GM19328 (cell line): ENCODE measurements around the gene PDE2A.

ENCODE experiments used
- ATAC-seq: cut with Tn5 transposase; IDR thresholded peaks from one replicate; pipeline ENCODE4 v1.9.1; 2021; ENCODE audit warnings: mild to moderate bottlenecking, moderate library complexity; ENCODE audit not compliant: unreplicated experiment

Gene PDE2A

DNA sequence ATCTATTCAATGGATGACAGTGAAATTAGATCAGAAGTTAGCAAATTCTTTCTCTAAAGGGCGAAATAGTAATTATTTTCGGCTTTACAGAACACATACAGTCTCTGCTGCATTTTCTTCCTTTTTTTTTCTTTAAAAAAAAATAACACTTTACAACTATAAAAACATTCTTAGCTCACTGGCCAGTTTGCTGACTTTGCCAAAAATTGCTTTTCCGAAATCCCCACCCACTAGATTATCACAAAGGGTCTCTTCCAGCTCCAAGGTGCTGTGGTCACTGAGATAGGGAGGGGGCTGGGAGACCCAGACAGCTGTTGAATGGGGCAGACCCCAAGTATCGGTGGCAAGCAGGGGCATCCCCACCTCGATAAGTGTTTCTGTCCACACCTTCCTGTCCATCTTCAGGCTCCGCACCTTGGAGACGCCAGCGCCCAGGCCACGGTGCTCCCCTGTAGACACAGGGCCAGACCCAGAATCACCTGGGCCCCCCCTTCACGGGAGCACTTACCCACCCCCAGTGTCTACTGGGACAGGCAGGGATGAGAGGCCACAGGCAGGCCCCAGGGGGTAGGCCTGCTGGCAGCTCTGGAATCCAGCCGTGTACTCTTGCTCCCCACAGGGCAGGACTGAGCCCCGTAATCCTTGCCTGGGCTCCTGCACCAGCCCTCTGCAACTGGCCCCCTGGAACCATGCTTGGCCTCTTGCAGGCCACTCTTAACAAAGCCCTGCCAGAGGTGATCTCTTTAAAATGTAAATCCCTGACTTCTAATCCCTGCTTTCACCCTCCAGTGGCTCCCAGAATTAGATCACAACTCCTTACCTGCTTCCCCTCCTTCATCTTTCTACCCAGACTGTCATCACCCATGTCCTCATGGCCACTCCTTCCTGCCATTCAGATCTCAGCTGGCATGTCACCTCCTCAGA is 31.5 kb upstream of the PDE2A start:
- ATAC-seq: no peak

DNA sequence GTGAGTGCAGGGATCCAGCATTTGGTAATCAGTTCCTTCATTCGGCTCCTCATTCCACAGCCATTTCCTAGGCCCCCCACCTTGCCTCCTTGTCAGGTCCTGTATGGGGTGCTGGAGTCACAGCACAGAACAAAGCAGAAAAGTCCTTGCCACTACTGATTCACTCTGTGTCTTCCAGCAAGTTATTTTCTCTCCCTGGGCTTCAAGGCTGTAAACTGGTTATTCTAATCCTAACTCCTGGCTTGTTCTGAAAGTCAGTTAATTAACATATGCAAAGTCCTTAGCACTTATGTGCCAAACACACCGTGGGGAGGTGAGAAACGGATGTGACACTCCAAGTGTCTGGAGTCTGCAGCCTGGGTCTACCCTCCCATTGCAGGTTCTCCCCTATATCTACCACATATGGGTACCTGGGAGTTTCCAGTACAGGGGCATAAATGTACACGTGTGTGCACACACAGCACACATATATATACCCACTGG is 30.6 kb upstream of the PDE2A start:
- no peak for ATAC-seq

DNA sequence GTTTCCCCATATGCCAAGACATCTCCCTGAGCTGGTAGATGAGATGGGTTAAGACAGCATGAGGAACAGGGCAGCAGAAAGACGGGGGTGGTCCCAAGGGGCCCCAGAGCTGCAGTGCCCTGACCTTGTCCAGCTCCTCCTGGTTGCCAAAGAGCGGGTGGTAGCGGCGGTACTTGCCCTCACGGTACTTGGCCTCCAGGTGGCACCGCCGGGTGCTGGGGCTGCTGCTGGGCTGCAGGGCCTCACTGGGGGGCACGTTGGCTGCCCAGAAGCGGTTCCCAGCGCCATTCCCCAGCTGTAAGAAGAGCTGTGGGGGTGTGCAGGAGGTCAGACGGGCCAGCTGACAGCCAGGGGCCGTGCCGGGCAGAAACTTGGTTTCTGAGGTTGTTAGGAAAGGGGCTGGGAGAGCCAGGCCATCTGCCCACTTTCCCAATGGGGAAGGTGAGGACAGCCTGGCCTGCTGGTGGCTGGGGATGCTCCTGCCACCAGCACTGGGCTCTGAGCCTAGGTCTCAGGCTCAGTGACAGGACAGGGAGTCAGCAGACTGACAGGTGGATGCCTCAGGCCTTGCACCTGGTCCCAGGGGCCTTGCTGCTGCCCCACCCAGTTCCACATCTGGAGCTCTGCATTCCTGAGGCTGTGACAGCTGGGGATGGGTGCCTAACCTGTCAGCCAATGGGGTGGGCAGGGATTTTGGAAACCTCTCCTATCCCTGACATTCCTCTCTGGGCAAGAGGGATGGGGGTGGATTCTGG is 30.0 kb upstream of the PDE2A start:
- no peak for ATAC-seq

DNA sequence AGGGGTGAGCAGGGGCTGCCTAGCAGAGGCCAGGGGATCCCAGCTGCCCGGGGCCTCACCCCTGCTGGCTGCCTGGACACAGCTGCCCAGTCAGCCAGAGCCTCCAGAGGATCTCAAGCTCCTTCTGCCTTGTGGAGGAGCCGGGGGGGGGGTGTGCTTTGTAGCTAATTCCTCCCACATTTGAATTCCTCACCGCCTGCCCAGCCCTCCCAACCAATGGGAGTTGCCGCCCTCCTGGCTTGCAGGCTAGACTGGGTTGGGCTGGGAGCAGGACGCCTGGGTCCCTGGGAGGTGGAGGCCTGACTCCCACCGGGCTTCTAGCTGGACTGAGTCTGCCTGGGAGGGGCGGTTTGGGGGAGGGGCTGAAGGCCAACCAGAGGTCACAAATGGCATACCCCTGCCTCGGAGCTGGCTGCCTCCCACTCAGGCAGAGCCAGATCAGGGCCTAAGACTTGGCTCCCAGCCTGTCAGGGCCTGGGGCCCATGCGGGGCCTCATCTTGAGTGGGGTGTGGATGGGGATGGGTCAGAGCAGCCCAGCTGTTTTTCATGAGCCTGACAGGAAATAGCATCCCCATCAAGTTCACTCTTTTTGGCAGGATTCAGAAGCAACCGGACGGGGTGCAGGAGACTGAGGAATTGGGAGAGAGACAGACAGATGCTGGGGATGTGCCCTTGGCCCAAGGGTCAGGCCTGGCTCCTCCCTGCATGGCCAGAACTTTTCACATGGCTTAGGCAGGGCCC is 29.2 kb upstream of the PDE2A start:
- no peak for ATAC-seq

DNA sequence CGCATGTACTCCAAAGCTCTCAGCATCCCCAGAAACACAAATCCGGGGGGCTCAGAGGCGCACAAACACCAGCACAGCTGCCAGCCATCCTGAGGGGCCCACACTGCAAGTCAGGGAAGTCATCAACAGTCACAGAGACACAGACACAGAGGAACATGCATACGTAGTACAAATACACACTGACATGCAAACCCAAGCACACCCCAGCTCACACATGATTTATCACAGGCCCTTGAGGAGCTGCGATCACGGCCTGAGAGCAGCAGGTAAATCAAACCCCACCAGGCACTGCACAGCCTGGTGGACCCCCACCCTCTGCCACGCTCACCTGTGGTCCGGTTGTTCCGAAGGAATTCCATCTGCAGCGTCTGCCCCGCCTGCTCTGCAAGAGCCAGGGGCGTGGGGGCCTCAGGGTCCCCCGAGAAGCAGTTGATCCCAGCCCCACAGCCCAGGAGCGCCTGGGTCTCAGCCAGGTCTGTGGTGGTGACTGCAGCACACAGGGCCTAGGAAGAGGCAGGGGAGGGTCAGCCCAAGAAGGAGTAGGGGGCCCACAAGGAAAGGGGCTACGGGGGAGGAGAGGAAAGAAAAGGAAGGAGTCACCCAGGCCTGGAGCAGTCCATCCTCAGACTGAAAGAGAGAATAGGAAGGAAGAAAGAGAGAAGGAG is 28.5 kb upstream of the PDE2A start:
- no peak for ATAC-seq

DNA sequence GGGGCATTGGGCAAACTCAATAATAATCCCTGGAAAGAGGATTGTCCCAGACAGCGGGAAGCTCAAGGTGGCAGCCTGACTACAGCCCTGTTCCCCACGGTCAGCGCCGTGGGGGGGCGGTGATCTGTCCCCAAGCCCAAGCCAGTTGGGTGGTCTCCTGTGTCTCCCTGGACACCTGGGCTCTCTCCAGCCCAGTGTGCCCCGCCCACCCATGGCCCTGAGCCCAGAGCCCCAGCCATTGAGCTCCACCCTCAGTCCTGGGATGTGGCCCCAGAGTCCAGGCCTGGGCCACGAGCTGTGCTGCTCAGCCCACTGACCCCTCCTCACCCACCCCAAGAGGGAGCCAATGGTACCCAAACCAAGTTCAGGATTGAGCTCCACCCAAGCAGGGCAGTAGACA is 27.9 kb upstream of the PDE2A start:
- no peak for ATAC-seq

DNA sequence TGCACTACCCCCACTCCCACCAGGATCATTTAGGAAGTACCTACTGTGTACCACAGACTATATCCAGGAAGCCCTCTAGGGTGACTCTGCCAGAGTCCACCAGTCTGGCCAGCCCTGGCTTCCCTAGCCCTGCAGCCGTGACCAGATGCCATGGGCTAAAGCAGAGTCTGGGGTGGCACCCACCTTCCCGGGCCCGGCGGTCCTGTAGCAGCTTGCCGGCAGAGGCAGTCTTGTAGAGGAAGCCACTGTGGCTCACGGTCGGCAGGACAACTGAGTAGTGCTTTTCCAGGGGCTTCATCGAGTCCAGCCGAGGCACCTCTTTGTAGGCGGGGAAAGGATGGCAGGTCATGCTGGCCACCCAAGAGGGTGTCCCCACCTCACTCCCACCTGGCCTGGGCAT is 27.2 kb upstream of the PDE2A start:
- ATAC-seq: no peak

DNA sequence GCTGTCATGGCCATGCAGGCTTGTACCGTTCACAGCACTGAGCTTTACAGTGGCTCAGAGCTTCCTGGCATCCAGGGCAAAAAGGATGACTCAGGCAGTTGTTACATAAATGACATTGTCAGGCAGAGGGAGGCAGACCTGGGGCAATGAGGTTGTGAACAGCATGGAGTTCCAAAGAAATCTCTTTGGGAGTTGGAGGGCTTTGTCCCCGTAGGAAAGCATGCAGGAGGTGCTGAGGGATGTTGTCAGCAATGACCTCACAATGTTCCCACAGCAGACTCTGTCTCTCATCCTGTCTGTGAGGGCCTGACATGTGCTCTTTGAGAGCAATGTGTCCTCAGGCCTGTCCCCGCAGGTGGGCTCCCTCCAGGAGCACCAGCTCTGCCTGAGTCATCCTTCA is 25.9 kb upstream of the PDE2A start:
- ATAC-seq: no peak

DNA sequence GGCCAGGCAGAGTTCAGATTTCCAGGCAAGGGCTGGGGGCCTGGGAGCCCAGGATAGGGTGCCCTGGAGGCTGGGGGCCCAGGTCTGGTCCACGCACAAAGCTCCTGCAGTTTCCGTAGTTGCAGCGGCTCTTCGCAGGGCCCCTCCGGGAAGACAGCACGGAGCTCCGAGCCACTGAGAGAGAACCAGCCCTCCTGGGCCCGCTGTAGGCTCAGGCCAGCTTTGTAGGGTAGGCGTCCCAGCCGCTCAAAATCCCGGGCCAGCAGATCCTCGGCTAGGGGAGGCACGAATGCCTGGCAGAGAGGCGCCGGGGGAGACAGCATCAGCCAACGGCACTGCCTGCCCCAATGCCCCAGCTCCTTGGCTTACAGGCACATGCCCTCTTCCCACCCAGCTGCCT is 23.6 kb upstream of the PDE2A start:
- no peak for ATAC-seq

DNA sequence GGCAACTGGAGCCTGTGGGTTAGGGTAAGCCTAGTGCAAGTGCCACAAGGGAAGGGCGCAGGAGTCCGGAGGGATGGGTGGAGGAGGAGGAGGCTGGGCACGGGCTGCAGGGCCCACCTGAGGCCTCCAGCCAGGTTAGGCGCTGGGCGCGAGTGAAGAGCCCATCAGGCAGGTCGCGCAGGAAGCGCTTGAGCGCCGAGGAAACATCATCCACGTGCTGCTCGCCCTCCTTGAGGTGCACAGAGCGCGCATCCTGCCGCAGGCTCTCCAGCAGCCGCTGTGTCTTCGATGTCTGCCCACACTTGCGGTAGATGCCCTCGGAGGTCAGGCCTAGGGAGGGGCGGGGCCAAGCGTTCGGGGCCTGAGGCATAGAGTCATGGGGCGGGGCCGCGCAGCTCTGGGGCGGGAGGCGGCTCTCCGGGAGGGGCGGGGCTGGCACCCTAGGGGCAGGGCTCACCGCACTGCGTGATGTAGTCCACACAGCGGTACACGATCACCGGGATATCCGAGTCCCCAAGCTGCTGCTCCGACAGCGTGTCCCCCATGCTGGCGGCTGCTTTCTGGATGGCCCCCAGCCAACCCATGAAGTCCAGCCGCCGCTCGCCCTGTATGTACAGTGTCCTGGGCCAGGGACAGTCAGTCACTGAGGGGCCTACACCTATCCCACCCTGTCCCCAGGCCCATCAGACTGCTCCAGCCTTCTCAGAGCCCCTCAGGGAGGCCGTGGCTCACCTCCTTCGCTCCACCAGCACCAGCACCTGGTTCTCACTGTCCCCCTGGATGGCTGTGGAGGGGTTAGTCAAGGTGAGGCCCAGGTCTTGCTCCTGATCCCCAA is 22.9 kb upstream of the PDE2A start:
- no peak for ATAC-seq

DNA sequence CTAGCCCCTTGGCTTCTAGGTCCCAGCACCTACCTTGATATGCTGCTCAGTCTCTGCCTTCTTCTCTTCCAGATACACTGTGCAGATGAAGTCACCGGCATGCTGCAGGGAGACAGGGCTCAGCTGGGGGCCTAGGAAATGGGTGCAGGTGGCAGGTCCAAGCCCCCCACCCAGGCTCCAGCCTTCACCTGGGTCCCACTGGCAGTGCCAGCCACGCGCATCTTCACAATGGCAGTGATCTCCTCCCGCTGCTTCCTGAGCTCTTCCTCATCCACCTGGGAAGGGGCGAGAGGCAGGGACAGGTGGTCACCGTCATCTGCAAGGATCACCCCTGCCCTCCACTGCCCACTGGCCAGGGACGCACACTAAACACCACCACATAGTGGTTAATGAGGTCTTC is 21.1 kb upstream of the PDE2A start:
- no peak for ATAC-seq

DNA sequence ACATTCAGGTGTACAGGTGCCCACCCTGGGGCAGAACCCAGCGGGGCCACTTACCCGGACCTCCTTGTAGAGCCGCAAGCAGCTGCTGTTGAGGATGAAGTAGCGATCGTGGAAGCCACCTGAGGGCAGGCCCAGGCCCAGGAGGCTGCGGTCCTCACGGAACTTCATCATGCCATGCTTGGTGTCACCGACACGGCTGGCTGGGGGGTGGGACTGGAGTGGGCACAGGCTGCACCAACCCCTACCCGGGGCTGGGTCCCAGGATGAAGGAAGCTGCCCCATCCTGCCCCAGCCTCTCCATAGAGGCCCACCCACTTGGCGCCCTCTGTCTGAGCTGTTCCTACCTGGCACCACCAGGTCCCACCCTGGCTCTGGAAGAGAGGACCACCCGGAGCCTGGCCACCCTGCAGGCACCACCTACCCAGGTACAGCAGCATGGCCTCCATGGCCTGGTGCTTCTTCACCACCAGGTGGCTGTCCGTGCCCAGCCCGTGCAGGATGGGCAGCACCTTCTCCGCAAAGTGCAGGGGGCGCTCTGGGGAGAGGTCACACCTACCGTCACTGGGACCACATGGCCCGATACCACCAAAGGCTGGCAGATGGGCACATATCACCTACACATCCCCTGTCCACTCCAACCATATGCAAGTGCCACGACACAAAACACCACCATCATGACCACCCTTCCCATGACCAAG is 19.2 kb upstream of the PDE2A start:
- no peak for ATAC-seq

DNA sequence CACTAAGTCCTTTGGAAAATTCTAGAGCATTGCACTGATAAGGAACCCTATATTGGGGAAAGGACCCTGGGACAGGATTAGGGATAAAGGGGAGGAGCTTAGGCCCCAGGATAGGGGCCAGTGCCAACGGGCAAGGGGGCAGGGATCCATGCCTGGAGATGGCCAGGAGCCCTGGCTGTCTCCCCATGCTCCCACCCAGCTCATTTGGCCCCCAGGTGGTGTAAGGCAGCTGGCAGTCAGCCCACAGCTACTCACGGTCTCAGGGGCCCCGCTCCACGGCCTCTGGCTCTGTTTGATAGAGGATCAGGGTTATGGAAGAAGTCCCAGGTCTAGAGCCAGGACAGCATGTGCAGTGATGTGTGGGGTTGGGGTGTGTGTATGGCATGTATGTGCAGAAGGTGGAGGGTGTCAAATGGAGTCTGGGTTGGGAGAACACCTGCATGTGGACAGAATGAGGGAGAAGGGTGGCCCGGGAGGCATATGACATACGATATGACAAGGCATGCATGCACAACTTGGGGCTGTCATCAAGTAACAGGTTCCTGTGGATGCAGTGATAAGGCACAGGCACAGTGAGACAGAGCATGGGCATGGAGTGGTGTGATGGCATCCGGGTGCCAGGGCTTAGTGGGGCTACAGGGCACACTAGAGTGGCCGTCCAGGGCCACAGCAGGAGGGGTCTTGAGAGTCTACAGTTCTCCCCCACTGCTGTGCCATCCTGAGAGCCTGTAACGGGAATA is 18.4 kb upstream of the PDE2A start:
- no peak for ATAC-seq

DNA sequence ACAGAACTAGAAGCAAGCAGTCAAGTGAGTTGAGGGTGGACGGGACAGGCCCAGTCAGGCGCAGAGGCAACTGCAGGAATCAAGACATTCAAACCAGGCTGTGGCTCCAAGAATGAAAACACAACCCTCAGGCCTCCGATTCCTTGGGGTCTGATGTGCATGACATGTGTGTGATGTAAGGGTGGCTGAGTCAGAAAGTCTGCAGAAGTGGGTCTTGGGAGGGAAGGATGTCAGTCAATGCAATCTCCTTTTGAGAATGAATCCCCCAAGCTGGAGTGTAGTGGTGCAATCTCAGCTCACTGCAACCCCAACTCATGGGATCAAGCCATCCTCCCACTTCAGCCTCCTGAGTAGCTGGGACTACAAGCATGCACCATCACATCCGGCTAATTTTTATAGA is 15.9 kb upstream of the PDE2A start:
- no peak for ATAC-seq

DNA sequence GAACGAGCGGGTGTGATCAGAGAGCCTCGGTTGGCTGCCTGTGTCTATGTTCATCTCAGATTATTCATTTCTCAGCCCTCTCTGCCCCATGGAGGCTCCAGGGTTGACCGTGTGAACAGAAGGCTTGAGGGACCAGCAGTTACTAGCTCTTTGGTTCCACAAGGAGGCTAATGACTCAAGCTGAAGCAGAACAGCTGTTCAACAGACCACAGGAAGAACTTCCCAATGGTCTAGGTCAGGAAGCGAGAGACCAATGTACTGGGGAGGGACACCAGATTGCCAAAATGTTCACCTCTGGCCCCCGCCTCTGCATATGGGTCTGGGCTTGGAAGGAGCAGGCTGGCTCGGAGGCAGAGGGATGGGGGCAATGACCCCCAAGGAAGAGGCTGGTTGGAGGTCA is 14.7 kb upstream of the PDE2A start:
- ATAC-seq: no peak

DNA sequence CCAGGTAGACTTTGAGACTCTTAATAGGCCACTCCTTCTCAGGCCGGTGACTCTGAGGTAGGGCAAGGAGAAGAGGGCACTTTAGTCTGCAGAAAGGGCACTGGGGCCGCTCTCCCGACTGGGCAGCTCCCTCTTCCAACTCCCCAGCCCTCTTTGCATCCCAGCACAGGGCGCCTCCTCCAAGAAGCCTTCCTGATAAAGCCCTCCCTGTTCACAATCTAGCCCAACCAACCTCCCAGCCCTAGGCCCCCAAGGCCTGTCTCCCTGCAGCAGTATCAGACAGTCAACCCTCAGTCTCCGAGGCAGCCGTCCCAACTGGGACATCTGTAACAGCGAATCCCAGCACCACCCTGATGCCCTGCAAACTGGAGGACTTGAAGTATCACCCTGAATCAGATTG is 14.3 kb upstream of the PDE2A start:
- no peak for ATAC-seq

DNA sequence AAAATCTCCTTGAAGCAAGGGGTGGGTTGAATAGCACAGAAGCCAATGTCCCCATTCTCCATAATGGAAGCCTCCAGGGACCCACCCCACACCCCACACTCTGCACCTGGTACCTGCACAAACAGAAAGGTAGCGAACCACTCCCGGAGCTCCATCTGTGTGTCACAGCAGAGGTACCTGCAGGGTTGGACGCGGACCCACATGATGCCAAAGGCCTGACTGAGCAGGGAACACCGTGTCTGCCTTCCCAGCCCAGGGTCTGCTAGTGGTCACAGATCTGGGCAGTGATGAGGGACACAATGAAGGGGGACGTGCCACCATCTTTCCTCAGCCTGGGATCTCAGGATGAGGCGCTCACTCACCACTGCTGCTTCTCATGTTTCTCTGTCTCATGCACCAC is 13.1 kb upstream of the PDE2A start:
- ATAC-seq: no peak

DNA sequence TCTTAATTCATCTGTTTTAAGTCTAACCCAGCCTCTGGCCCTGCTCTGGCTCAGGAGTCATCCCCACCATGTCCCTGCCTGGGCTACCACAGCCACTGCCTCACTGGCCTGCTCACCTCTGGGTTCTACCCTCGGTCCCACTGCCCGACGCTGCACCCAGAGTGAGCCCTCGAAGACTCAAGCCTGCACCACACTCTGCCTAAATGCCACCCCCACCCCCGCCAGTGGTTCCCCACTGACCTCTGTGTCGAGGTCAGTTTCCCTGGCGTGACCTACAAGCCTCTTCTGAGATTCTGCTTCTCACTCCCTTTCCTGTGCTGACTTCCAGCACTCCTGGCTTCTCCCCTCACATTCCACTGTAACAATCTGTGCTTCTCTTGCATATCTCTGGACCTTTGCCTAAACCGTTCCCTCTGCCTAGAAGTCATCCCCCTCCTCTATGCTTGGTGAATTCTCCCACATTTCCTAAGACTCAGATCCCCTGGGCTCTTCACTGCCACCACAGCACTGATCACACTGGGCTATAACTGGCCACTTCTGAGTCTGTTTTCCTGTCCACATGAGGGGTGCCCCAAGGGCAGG is 12.5 kb upstream of the PDE2A start:
- no peak for ATAC-seq
